ENCODE data around the gene ELOB.

Gene ELOB

GRCh38 chr16:2792940-2793339 is 15.9 kb upstream of the ELOB start:
- Mint-ChIP-seq H3K36me3 (no peaks in the 10 kb centered on the region), H3K4me3 (no peak overlapping the region), H3K4me1 (no peaks in the 10 kb centered on the region), H3K27ac (no peak overlapping the region), H3K9me3 (no peaks in the 10 kb centered on the region)
- ATAC-seq, result no peak
- DNase-seq (ENCODE audit: low spot score in 2 of 2), result no peak

GRCh38 chr16:2791174-2791573 is 14.1 kb upstream of the ELOB start:
- no peak overlapping the region for H3K4me3 Mint-ChIP-seq
- no peaks in the 10 kb centered on the region for H3K36me3 Mint-ChIP-seq
- no peaks in the 10 kb centered on the region for H3K9me3 Mint-ChIP-seq
- H3K27ac Mint-ChIP-seq, result no peak overlapping the region
- ATAC-seq, result no peak
- H3K4me1 Mint-ChIP-seq, result peaks cover 11% of the 10 kb centered on the region
- DNase-seq (ENCODE audit: low spot score in 2 of 2), result no peak

GRCh38 chr16:2790631-2791030 is 13.6 kb upstream of the ELOB start:
- DNase-seq (ENCODE audit: low spot score in 2 of 2), result no peak
- Mint-ChIP-seq H3K4me1 (peaks cover 16% of the 10 kb centered on the region), H3K27ac (no peak overlapping the region), H3K4me3 (no peak overlapping the region), H3K36me3 (no peaks in the 10 kb centered on the region), H3K9me3 (no peaks in the 10 kb centered on the region)
- no peak for ATAC-seq

GRCh38 chr16:2787961-2788360 is 10.9 kb upstream of the ELOB start:
- no peak for ATAC-seq
- no peak overlapping the region for H3K27ac Mint-ChIP-seq
- no peak overlapping the region for H3K4me3 Mint-ChIP-seq
- DNase-seq (ENCODE audit: low spot score in 2 of 2), result no peak
- no peaks in the 10 kb centered on the region for H3K9me3 Mint-ChIP-seq
- H3K4me1 Mint-ChIP-seq, result peaks cover 24% of the 10 kb centered on the region
- H3K36me3 Mint-ChIP-seq, result no peaks in the 10 kb centered on the region

GRCh38 chr16:2787406-2787805 is 10.3 kb upstream of the ELOB start, which contains the start of gene PRSS33:
PRSS33 (minus strand) TSS chr16:2787560; CDS start chr16:2786547, 1,013 bp downstream.
- Mint-ChIP-seq H3K36me3 (no peaks in the 10 kb centered on the region), H3K4me3 (peak within 1 kb of the TSS; percentile 82), H3K27ac (no peak within 1 kb of the TSS), H3K9me3 (no peaks in the 10 kb centered on the region), H3K4me1 (peaks cover 24% of the 10 kb centered on the region)
- DNase-seq (ENCODE audit: low spot score in 2 of 2) (no peak), ATAC-seq (no peak)

GRCh38 chr16:2786826-2787151 is 9.7 kb upstream of the ELOB start:
- Mint-ChIP-seq H3K4me1 (peaks cover 24% of the 10 kb centered on the region), H3K36me3 (no peaks in the 10 kb centered on the region), H3K27ac (no peak overlapping the region), H3K4me3 (peak overlapping the region; percentile 82), H3K9me3 (no peaks in the 10 kb centered on the region)
- DNase-seq (ENCODE audit: low spot score in 2 of 2), result no peak
- ATAC-seq, result no peak

GRCh38 chr16:2786061-2786825 is 9.2 kb upstream of the ELOB start:
- Mint-ChIP-seq H3K36me3 (no peaks in the 10 kb centered on the region), H3K27ac (no peak overlapping the region), H3K9me3 (no peaks in the 10 kb centered on the region), H3K4me1 (peaks cover 24% of the 10 kb centered on the region), H3K4me3 (peak overlapping the region; percentile 82)
- ATAC-seq (no peak), DNase-seq (ENCODE audit: low spot score in 2 of 2) (no peak)

- Mint-ChIP-seq H3K4me3 (peak overlapping the region; percentile 82), H3K9me3 (no peaks in the 10 kb centered on the region), H3K36me3 (no peaks in the 10 kb centered on the region), H3K27ac (peak overlapping the region; percentile 78), H3K4me1 (peaks cover 31% of the 10 kb centered on the region)
- ATAC-seq (peak; percentile 75), DNase-seq (ENCODE audit: low spot score in 2 of 2) (peak in 1 of 2 donors; percentile 36)
These were observed 8.3 kb upstream of the ELOB start for GRCh38 chr16:2785101-2785991.

GRCh38 chr16:2784358-2785100 is 7.4 kb upstream of the ELOB start:
- peak overlapping the region; percentile 78 for H3K27ac Mint-ChIP-seq
- H3K4me3 Mint-ChIP-seq, result peak overlapping the region; percentile 82
- no peak for DNase-seq (ENCODE audit: low spot score in 2 of 2)
- no peak for ATAC-seq
- H3K36me3 Mint-ChIP-seq, result no peaks in the 10 kb centered on the region
- no peaks in the 10 kb centered on the region for H3K9me3 Mint-ChIP-seq
- peaks cover 33% of the 10 kb centered on the region for H3K4me1 Mint-ChIP-seq

GRCh38 chr16:2783581-2784357 is 6.7 kb upstream of the ELOB start:
- ATAC-seq, result no peak
- peak overlapping the region; percentile 14 for H3K27ac Mint-ChIP-seq
- peaks cover 35% of the 10 kb centered on the region for H3K4me1 Mint-ChIP-seq
- peak overlapping the region; percentile 82 for H3K4me3 Mint-ChIP-seq
- no peaks in the 10 kb centered on the region for H3K9me3 Mint-ChIP-seq
- DNase-seq (ENCODE audit: low spot score in 2 of 2), result no peak
- no peaks in the 10 kb centered on the region for H3K36me3 Mint-ChIP-seq

- ATAC-seq, result no peak
- H3K9me3 Mint-ChIP-seq, result no peaks in the 10 kb centered on the region
- peaks cover 4% of the 10 kb centered on the region for H3K36me3 Mint-ChIP-seq
- peaks cover 44% of the 10 kb centered on the region for H3K4me1 Mint-ChIP-seq
- DNase-seq (ENCODE audit: low spot score in 2 of 2), result no peak
- no peak overlapping the region for H3K27ac Mint-ChIP-seq
- no peak overlapping the region for H3K4me3 Mint-ChIP-seq
These were observed 5.7 kb upstream of the ELOB start for GRCh38 chr16:2782583-2783351.

- peaks cover 21% of the 10 kb centered on the region for H3K36me3 Mint-ChIP-seq
- peak overlapping the region; percentile 90 for H3K4me3 Mint-ChIP-seq
- H3K4me1 Mint-ChIP-seq, result peaks cover 41% of the 10 kb centered on the region
- ATAC-seq (no peak), DNase-seq (ENCODE audit: low spot score in 2 of 2) (no peak)
- no peaks in the 10 kb centered on the region for H3K9me3 Mint-ChIP-seq
- H3K27ac Mint-ChIP-seq, result peak overlapping the region; percentile 69
These were observed 3.2 kb upstream of the ELOB start for GRCh38 chr16:2779978-2780898.

GRCh38 chr16:2779151-2779920 is 2.3 kb upstream of the ELOB start:
- H3K4me1 Mint-ChIP-seq, result peaks cover 35% of the 10 kb centered on the region
- peak overlapping the region; percentile 90 for H3K4me3 Mint-ChIP-seq
- H3K9me3 Mint-ChIP-seq, result no peaks in the 10 kb centered on the region
- DNase-seq (ENCODE audit: low spot score in 2 of 2) (no peak), ATAC-seq (no peak)
- peaks cover 27% of the 10 kb centered on the region for H3K36me3 Mint-ChIP-seq
- peak overlapping the region; percentile 98 for H3K27ac Mint-ChIP-seq
